Mesendoderm (in vitro differentiated cells): Measurements from ENCODE around the gene NPLOC4.

Experiments used
- DNase-seq: peaks from one replicate; pipeline ENCODE4 v3.0.0; 2013
- H2AK5ac ChIP-seq: 2 replicates; pipeline ENCODE4 v1.6.1; 2013; ENCODE audit warnings: low read length, inconsistent platforms
- H2BK120ac ChIP-seq: 2 replicates; pipeline ENCODE4 v1.6.1; 2013; ENCODE audit warnings: low read depth, mild to moderate bottlenecking, low read length, moderate library complexity, mixed read lengths
- H2BK15ac ChIP-seq: replicated peaks from 2 replicates; pipeline ENCODE4 v1.6.1; 2013; ENCODE audit warnings: low read depth, mild to moderate bottlenecking, moderate library complexity
- H2BK5ac ChIP-seq: 2 replicates; pipeline ENCODE4 v1.6.1; 2013; ENCODE audit warnings: low read length, inconsistent platforms
- H3K18ac ChIP-seq: 2 replicates; pipeline ENCODE4 v1.6.1; 2013; ENCODE audit warnings: mild to moderate bottlenecking, low read length, mixed read lengths
- H3K23ac ChIP-seq: one replicate; pipeline ENCODE4 v1.6.1; 2013; ENCODE audit warnings: low read length
- H3K27ac ChIP-seq: 2 replicates; pipeline ENCODE4 v1.5.1; 2013; ENCODE audit warnings: low read depth, mild to moderate bottlenecking, inconsistent platforms, low read length, moderate library complexity
- H3K27me3 ChIP-seq: 2 replicates; pipeline ENCODE4 v1.6.1; 2013; ENCODE audit warnings: low read length, control low read depth, mild to moderate bottlenecking, inconsistent platforms; ENCODE audit not compliant: insufficient read depth, poor library complexity
- H3K36me3 ChIP-seq: 2 replicates; pipeline ENCODE4 v1.6.1; 2013; ENCODE audit warnings: low read length, inconsistent platforms; ENCODE audit not compliant: control insufficient read depth, insufficient read depth
- H3K4ac ChIP-seq: one replicate; pipeline ENCODE4 v1.6.1; 2013; ENCODE audit warnings: low read depth, mild to moderate bottlenecking, low read length, moderate library complexity
- H3K4me1 ChIP-seq: 2 replicates; pipeline ENCODE4 v1.6.1; 2013; ENCODE audit warnings: low read depth, low read length, inconsistent platforms; ENCODE audit not compliant: control insufficient read depth
- H3K4me2 ChIP-seq: 2 replicates; pipeline ENCODE4 v1.6.1; 2013; ENCODE audit warnings: low read length
- H3K4me3 ChIP-seq: 2 replicates; pipeline ENCODE4 v1.5.1; 2013; ENCODE audit warnings: mild to moderate bottlenecking, low read length
- H3K56ac ChIP-seq: one replicate; pipeline ENCODE4 v1.6.1; 2013; ENCODE audit warnings: low read length
- H3K79me1 ChIP-seq: 2 replicates; pipeline ENCODE4 v1.6.1; 2013; ENCODE audit warnings: low read length, inconsistent platforms
- H3K79me2 ChIP-seq: 2 replicates; pipeline ENCODE4 v1.6.1; 2013; ENCODE audit warnings: mild to moderate bottlenecking, low read length; ENCODE audit not compliant: control insufficient read depth, insufficient read depth
- H3K9ac ChIP-seq: 2 replicates; pipeline ENCODE4 v1.6.1; 2013; ENCODE audit warnings: low read length, inconsistent platforms
- H4K5ac ChIP-seq: one replicate; pipeline ENCODE4 v1.6.1; 2013; ENCODE audit warnings: low read length
- H4K8ac ChIP-seq: one replicate; pipeline ENCODE4 v1.6.1; 2013; ENCODE audit warnings: low read depth, mild to moderate bottlenecking, control low read depth, low read length, moderate library complexity
- WGBS: extraction: QIAGEN DNeasy Blood & Tissue Kit; methylation state at CpG from one replicate; pipeline ENCODE4 v1.1.7; 2013; ENCODE audit warnings: low lambda C conversion rate, missing lambda C conversion rate; ENCODE audit not compliant: insufficient coverage; ENCODE audit errors: extremely low coverage; 5-methylcytosine and 5-hydroxymethylcytosine counted together

The NPLOC4 gene

GRCh38 chr17:81545160-81545949, 91.6 kb downstream of the NPLOC4 start:
- Histone ChIP-seq H4K5ac (no peak overlapping the region), H3K4me3 (no peak overlapping the region), H3K27ac (no peak overlapping the region), H2BK120ac (no peak overlapping the region), H4K8ac (no peak overlapping the region), H3K18ac (no peak overlapping the region), H3K79me1 (no peaks in the 10 kb centered on the region), H2BK15ac (no peak overlapping the region), H3K79me2 (no peaks in the 10 kb centered on the region), H3K4me2 (no peak overlapping the region), H3K23ac (no peak overlapping the region), H2BK5ac (no peak overlapping the region), H3K4me1 (no peaks in the 10 kb centered on the region), H3K9ac (no peak overlapping the region), H2AK5ac (no peak overlapping the region), H3K27me3 (no peaks in the 10 kb centered on the region), H3K56ac (no peak overlapping the region), H3K4ac (no peak overlapping the region), H3K36me3 (peaks cover 4% of the 10 kb centered on the region)
- no CpG with 5 or more reads among the region's 24 CpGs for WGBS
- no peak for DNase-seq

DNA sequence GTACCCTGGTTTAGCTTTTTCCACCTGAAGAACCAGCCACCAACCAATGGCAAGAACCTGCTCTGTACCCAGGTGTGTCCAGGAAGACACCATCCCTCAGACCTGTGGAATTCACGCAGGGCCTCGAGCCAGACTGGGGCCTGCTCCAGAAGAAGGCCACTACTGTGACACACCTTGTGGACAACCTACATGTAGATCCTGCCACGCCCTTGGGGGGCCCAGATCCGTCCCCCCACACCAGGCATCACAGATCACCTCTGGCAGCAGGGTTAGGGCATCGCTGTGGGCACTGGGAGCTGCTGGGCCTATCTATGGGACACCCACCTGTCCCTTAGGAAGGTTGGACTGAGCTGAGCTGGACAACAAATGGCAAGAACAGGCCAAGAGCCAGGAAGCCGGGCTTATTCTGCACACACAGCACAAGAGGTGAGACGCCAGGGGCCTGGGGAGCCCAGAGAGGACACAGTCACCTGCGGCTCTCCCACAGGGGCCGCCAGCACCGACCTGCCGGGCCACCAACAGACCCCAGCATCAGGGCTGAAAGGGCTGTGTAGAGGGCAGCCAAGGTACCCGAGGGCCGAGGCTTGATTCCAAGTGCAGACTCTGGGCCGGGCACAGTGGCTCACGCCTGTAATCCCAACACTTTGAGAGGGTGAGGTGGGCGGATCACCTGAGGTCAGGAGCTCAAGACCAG, 92.5 kb downstream of the NPLOC4 start:
- Histone ChIP-seq H3K23ac (no peak overlapping the region), H3K4me2 (no peak overlapping the region), H3K9ac (no peak overlapping the region), H3K36me3 (peaks cover 4% of the 10 kb centered on the region), H2BK15ac (no peak overlapping the region), H3K79me1 (no peaks in the 10 kb centered on the region), H4K8ac (no peak overlapping the region), H3K56ac (no peak overlapping the region), H3K4me1 (no peaks in the 10 kb centered on the region), H2BK120ac (no peak overlapping the region), H3K18ac (no peak overlapping the region), H4K5ac (no peak overlapping the region), H3K4ac (no peak overlapping the region), H3K27ac (no peak overlapping the region), H2BK5ac (no peak overlapping the region), H3K4me3 (no peak overlapping the region), H2AK5ac (no peak overlapping the region), H3K27me3 (no peaks in the 10 kb centered on the region), H3K79me2 (no peaks in the 10 kb centered on the region)
- DNase-seq = no peak
- WGBS = no CpG with 5 or more reads among the region's 16 CpGs

GRCh38 chr17:81543756-81544155, 93.2 kb downstream of the NPLOC4 start:
- Histone ChIP-seq H3K18ac (no peak overlapping the region), H4K5ac (no peak overlapping the region), H2BK5ac (no peak overlapping the region), H2BK15ac (no peak overlapping the region), H3K79me1 (no peaks in the 10 kb centered on the region), H3K27ac (no peak overlapping the region), H3K23ac (no peak overlapping the region), H3K36me3 (peaks cover 4% of the 10 kb centered on the region), H3K4ac (no peak overlapping the region), H3K4me1 (no peaks in the 10 kb centered on the region), H3K4me2 (no peak overlapping the region), H4K8ac (no peak overlapping the region), H2BK120ac (no peak overlapping the region), H3K4me3 (no peak overlapping the region), H2AK5ac (no peak overlapping the region), H3K9ac (no peak overlapping the region), H3K79me2 (no peaks in the 10 kb centered on the region), H3K56ac (no peak overlapping the region), H3K27me3 (no peaks in the 10 kb centered on the region)
- no peak for DNase-seq
- WGBS = no CpG with 5 or more reads among the region's 15 CpGs

DNA sequence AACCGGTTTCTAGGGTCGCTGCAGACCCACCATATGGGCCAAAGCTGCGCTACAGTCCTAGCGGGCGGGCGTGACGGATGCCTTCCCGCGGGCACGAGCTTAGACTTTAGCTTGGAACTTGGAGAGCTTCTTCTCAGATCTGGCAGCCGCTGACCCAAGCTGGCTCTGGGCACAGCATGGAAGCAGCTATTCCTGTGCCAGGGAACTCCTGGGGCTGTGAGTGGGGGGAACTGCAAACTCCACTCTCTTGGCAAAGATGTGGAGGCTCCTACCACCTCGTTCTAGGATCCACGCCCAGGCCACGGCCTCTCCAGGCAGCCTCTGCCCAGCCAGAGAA, 93.6 kb downstream of the NPLOC4 start:
- no peaks in the 10 kb centered on the region for H3K79me1 ChIP-seq
- no peak overlapping the region for H4K8ac ChIP-seq
- no peak overlapping the region for H2BK5ac ChIP-seq
- H3K27me3 ChIP-seq = no peaks in the 10 kb centered on the region
- H3K23ac ChIP-seq = no peak overlapping the region
- H3K79me2 ChIP-seq = no peaks in the 10 kb centered on the region
- no peaks in the 10 kb centered on the region for H3K4me1 ChIP-seq
- H2BK120ac ChIP-seq = no peak overlapping the region
- no peak overlapping the region for H3K18ac ChIP-seq
- no peak for DNase-seq
- no peak overlapping the region for H3K4me2 ChIP-seq
- WGBS = no CpG with 5 or more reads among the region's 14 CpGs
- no peak overlapping the region for H3K9ac ChIP-seq
- H2BK15ac ChIP-seq = no peak overlapping the region
- H3K36me3 ChIP-seq = peaks cover 4% of the 10 kb centered on the region
- no peak overlapping the region for H2AK5ac ChIP-seq
- no peak overlapping the region for H3K4ac ChIP-seq
- no peak overlapping the region for H3K56ac ChIP-seq
- no peak overlapping the region for H3K4me3 ChIP-seq
- no peak overlapping the region for H3K27ac ChIP-seq
- H4K5ac ChIP-seq = no peak overlapping the region

DNA sequence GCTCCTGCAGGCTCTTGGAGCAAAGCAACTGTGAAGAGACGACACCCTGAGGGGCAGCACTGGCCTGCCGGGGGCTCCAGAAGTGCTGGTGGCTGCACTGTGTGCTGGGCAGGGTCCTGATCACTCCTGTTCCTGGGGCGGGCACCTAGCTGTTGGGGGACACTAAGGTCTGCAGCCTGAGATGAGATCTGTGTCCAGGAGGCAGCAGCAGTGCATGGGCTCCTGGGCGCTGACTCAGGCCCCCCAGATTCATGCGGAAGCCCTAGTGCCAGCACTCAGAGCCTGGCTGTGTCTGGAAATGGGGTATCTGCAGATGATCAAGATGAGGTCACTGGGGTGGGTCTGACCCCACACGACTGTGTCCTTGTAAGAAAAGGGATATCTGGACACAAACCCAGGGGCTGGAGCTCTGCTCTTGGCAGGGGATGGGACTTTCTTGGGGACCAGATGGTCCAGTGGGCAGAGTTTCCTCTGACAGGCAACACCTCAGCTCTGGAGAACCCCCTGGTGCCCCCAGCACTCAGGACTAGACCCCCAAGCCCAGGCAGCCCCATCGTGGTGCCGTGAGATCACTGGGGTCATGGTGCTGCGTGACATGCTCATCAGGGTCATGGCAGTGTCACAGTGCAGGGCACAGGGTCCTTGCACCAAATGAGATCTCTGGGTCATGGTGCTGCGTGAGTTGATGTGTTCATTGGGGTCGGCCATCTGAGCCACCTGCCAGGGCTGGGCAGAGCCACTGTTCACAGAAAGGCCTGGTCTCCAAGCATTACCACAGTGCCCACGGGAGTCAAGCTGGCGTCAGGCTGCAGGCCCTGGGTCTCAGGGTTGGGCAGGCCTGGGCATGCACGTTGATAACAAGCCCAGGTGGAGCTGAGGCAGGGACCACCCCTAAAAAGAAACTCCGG, 94.2 kb downstream of the NPLOC4 start:
- H4K5ac ChIP-seq = no peak overlapping the region
- no peaks in the 10 kb centered on the region for H3K79me1 ChIP-seq
- no peak overlapping the region for H3K23ac ChIP-seq
- no peaks in the 10 kb centered on the region for H3K27me3 ChIP-seq
- H2AK5ac ChIP-seq = no peak overlapping the region
- H3K27ac ChIP-seq = no peak overlapping the region
- no peaks in the 10 kb centered on the region for H3K79me2 ChIP-seq
- no peak overlapping the region for H2BK15ac ChIP-seq
- no peak overlapping the region for H3K4me3 ChIP-seq
- H3K56ac ChIP-seq = no peak overlapping the region
- DNase-seq = no peak
- H3K36me3 ChIP-seq = peaks cover 4% of the 10 kb centered on the region
- H3K9ac ChIP-seq = no peak overlapping the region
- H3K4me2 ChIP-seq = no peak overlapping the region
- no CpG with 5 or more reads among the region's 15 CpGs for WGBS
- H3K18ac ChIP-seq = no peak overlapping the region
- no peak overlapping the region for H4K8ac ChIP-seq
- no peak overlapping the region for H2BK120ac ChIP-seq
- H2BK5ac ChIP-seq = no peak overlapping the region
- H3K4me1 ChIP-seq = no peaks in the 10 kb centered on the region
- no peak overlapping the region for H3K4ac ChIP-seq
